ENCODE measurements around the gene NNAT. TPM values are rescaled to one million over a fixed set of nuclear protein-coding genes. Genes with fewer than 3 reads are reported as not detected.
A peak's percentile ranks its signal among the peaks of the same experiment; 100 is the strongest.

NNAT gene
- total RNA-seq, 1 experiment from 2014 or later: 43.1 TPM

GRCh38 chr20:37515876-37516275 is 5.2 kb upstream of the NNAT start:
- no peak for DNase-seq
- peaks cover 4% of the 10 kb centered on the region; the same call in 1 of the 2 replicates for H3K4me1 ChIP-seq (ENCODE audit: insufficient read depth, low read length)
- H4K20me1 ChIP-seq (ENCODE audit: control insufficient read depth, insufficient read depth, insufficient read length): no peaks in the 10 kb centered on the region
- H3K4me1 Mint-ChIP-seq: peaks cover 52% of the 10 kb centered on the region in 2 experiments
- no peak overlapping the region for H3K4me3 Mint-ChIP-seq
- no peaks in the 10 kb centered on the region for H3K27me3 ChIP-seq (ENCODE audit: insufficient read depth, low read length)
- peaks cover 5% of the 10 kb centered on the region for H3K79me1 ChIP-seq (ENCODE audit: insufficient read depth, low read depth, low read length, poor library complexity, severe bottlenecking)
- no peak overlapping the region for H4K91ac ChIP-seq (ENCODE audit: insufficient read length, low read depth, low read length)
- H3K36me3 Mint-ChIP-seq (ENCODE audit: insufficient read depth in 1 of 3, low read depth in 3 of 3): peaks cover 27 to 64% (median 39%) of the 10 kb centered on the region in 3 experiments
- H3K27me3 Mint-ChIP-seq (ENCODE audit: low read depth): no peaks in the 10 kb centered on the region
- TF ChIP-seq, protein P1, sequence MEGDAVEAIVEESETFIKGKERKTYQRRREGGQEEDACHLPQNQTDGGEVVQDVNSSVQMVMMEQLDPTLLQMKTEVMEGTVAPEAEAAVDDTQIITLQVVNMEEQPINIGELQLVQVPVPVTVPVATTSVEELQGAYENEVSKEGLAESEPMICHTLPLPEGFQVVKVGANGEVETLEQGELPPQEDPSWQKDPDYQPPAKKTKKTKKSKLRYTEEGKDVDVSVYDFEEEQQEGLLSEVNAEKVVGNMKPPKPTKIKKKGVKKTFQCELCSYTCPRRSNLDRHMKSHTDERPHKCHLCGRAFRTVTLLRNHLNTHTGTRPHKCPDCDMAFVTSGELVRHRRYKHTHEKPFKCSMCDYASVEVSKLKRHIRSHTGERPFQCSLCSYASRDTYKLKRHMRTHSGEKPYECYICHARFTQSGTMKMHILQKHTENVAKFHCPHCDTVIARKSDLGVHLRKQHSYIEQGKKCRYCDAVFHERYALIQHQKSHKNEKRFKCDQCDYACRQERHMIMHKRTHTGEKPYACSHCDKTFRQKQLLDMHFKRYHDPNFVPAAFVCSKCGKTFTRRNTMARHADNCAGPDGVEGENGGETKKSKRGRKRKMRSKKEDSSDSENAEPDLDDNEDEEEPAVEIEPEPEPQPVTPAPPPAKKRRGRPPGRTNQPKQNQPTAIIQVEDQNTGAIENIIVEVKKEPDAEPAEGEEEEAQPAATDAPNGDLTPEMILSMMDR (conservative IDR thresholded peaks at IDR 0.05): no peak
- peaks cover 8% of the 10 kb centered on the region for H3K23me2 ChIP-seq (ENCODE audit: insufficient read length, low read depth, low read length, poor library complexity, severe bottlenecking)
- H2AK5ac ChIP-seq (ENCODE audit: insufficient read length, low read length): no peak overlapping the region
- H3K9ac ChIP-seq (ENCODE audit: extremely low read depth, insufficient read length, low read length): no peak overlapping the region
- peaks cover 0 to 7% of the 10 kb centered on the region in 2 experiments; a peak in 1 of 5 replicates for H3K9me3 Mint-ChIP-seq
- no CpG with 5 or more reads among the region's 4 CpGs for WGBS (ENCODE audit: extremely low coverage, insufficient read length, low lambda C conversion rate)
- no peak overlapping the region for H3K23ac ChIP-seq (ENCODE audit: insufficient read length, low read depth, low read length)
- no peaks in the 10 kb centered on the region for H3K9me3 ChIP-seq (ENCODE audit: control insufficient read depth, low read depth, low read length)
- peaks cover 7% of the 10 kb centered on the region; the same call in 1 of the 2 replicates for H3K79me2 ChIP-seq (ENCODE audit: insufficient read depth, low read length)
- H4K5ac ChIP-seq (ENCODE audit: insufficient read length, low read depth, low read length): no peak overlapping the region
- no peak overlapping the region for H2AFZ ChIP-seq (ENCODE audit: low read length)
- no peak overlapping the region for H3K4me2 ChIP-seq (ENCODE audit: insufficient read depth, insufficient read length, low read length)
- H4K8ac ChIP-seq (replicated peaks; ENCODE audit: insufficient read length, low read depth, low read length): no peak overlapping the region
- H3K18ac ChIP-seq (ENCODE audit: insufficient read length, low read depth, low read length): no peak overlapping the region
- no peak overlapping the region for H2BK12ac ChIP-seq (ENCODE audit: insufficient read length, low read depth, low read length)
- H2BK20ac ChIP-seq (ENCODE audit: low read depth, low read length, poor library complexity, severe bottlenecking): no peak overlapping the region
- H2BK120ac ChIP-seq (ENCODE audit: low read depth, low read length, poor library complexity, severe bottlenecking): no peak overlapping the region
- H3K27ac Mint-ChIP-seq: peak overlapping the region in 2 of 3 experiments; percentile 13 to 65; a peak in 2 of 7 replicates
- no peak overlapping the region for H3K27ac ChIP-seq (ENCODE audit: insufficient read length, low read depth, low read length)
- no peak overlapping the region for H3K56ac ChIP-seq (ENCODE audit: insufficient read length, low read depth, low read length)
- no peak overlapping the region for H3T11ph ChIP-seq (ENCODE audit: low read length)
- H3K4ac ChIP-seq (ENCODE audit: low read depth, low read length): no peak overlapping the region
- no peak overlapping the region for H2BK15ac ChIP-seq (ENCODE audit: low read depth, low read length)
- no peak overlapping the region for H2BK5ac ChIP-seq (ENCODE audit: insufficient read length, low read length)
- H3K14ac ChIP-seq (ENCODE audit: insufficient read depth, low read length): no peak overlapping the region
